UCSD-AML1 (cell line): ENCODE results near the gene SLC18A3.
A peak's percentile ranks its signal among the peaks of the same experiment; 100 is the strongest.

Experiments
- DNase-seq: peaks from one replicate; lab custom pipeline; 2025; ENCODE audit not compliant: unreplicated experiment; lab: John Stamatoyannopoulos, UW

SLC18A3 gene

GRCh38 chr10:49610114-49610457 lies at the start of gene SLC18A3:
Gene SLC18A3 (plus strand): TSS chr10:49610310. CDS start chr10:49610741, 431 bp downstream.
- DNase-seq, result no peak

- DNase-seq, result no peak
These were observed 49.6 kb upstream of the SLC18A3 start for GRCh38 chr10:49560526-49560925.

- DNase-seq, result no peak
These were observed 47.2 kb upstream of the SLC18A3 start for GRCh38 chr10:49562893-49563292.

- DNase-seq, result no peak
These were observed 45.6 kb upstream of the SLC18A3 start for GRCh38 chr10:49564461-49565009.

GRCh38 chr10:49567810-49568209 lies 42.3 kb upstream of the SLC18A3 start:
- DNase-seq, result no peak

GRCh38 chr10:49568235-49568634 lies 41.9 kb upstream of the SLC18A3 start:
- DNase-seq, result no peak

- no peak for DNase-seq
These were observed 41.0 kb upstream of the SLC18A3 start for GRCh38 chr10:49569031-49569631.

GRCh38 chr10:49571388-49571787 lies 38.7 kb upstream of the SLC18A3 start:
- no peak for DNase-seq

GRCh38 chr10:49572594-49573114 lies 37.5 kb upstream of the SLC18A3 start:
- DNase-seq, result no peak

- DNase-seq, result no peak
These were observed 34.5 kb upstream of the SLC18A3 start for GRCh38 chr10:49575489-49576072.

- DNase-seq, result no peak
These were observed 32.8 kb upstream of the SLC18A3 start for GRCh38 chr10:49577182-49577925.

- DNase-seq, result no peak
These were observed 31.7 kb upstream of the SLC18A3 start for GRCh38 chr10:49578392-49578791.

GRCh38 chr10:49579621-49580020 lies 30.5 kb upstream of the SLC18A3 start:
- no peak for DNase-seq

- no peak for DNase-seq
These were observed 24.7 kb upstream of the SLC18A3 start for GRCh38 chr10:49585387-49585786.

GRCh38 chr10:49587981-49588380 lies 22.1 kb upstream of the SLC18A3 start:
- DNase-seq, result no peak

GRCh38 chr10:49592726-49593563 lies 17.2 kb upstream of the SLC18A3 start:
- DNase-seq, result peak; percentile 46

- DNase-seq, result no peak
These were observed 16.6 kb upstream of the SLC18A3 start for GRCh38 chr10:49593564-49593875.

- no peak for DNase-seq
These were observed 16.1 kb upstream of the SLC18A3 start for GRCh38 chr10:49593998-49594397.

GRCh38 chr10:49594594-49594993 lies 15.5 kb upstream of the SLC18A3 start:
- peak; percentile 35 for DNase-seq

- no peak for DNase-seq
These were observed 15.0 kb upstream of the SLC18A3 start for GRCh38 chr10:49595003-49595712.
